ENCODE data around the gene WNT7A.

WNT7A gene

DNA sequence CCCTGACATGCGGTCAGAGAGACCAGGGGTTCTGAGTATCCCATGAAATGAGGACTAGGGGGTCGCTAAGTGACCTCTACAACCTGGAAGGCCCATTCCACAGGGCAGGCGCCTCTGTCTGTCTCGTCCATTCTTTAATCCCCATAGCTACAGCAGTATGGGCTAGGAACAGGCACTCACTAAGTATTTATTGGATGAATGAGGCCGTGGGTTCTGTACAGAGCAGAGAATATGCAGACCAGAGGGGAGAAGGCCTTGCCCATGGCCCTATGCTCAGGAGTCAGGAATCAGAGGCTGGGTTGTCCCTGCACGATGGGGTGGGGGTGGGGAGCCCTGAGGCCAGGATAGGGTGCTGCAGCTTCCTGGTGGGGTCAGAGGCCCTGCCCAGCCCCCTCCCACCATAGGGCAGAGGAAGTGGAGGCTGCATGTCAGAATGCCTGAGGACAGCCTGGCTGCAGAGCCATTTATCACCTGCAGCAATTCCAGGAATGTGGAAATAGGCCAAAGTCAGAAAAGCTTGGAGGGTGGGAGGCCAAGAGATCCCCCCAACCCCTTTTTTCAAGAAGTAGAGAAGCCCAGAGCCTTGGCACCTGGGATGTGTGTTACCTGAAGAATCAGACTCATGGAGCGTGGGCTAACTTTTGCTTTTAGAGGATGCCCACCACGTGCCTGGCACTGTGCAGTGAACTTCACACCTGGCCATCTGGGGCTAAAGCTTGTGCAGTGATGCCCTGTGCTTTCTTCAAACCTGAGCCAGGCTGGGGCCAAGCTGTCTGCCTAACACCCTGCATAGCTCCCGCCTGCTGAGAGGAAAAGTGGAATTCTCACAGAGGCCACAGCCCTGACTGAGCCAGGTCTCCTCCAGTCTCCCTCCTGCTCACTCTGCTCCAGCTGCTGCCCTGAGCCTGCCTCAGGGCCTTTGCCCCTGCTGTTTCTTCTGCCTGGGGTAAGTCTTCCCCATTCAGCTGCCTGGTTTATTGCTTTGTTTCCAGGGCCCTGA lies 109.4 kb downstream of the WNT7A start:
- no peak for DNase-seq (ENCODE audit: low read depth)

DNA sequence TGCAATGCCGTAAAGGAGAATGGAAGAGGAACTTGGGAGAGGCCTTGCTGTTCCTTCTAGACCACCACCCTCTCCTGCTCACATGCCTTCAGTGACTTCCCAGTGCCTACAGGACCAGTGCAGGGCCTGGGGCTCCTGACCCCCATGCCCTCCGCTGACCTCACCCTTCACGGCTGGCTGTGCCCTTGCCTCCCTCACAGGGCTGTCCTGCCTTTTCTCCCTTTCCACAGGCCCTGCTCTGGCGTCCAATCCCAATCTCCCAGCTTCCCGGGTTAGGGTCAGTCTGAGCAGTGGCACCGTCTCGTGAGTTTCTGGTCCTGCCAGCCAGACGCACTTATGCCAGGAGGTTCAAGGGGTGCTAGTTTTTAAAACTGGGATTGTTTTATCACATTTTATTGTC lies 110.4 kb downstream of the WNT7A start:
- no peak for DNase-seq (ENCODE audit: low read depth)

DNA sequence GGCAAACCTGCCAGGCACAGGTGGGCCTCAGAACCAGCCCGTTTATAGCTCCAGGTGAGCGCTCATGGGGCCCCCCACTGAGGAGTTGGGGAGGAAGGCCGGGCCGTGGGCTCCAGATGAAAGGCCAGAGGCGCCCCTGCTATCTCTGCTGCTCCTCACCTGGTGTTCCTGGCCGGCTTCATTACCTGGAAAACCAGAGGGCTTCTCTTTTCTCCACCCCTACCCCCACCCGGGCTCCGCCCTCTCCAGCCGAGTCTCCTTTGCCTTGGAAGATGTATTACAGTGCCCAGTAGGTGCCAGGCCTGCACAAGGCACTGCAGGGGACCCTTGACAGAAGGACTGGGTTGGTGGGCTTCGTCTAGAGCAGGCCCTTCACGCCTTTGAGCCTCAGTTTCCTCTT lies 111.4 kb downstream of the WNT7A start:
- no peak for DNase-seq (ENCODE audit: low read depth)

DNA sequence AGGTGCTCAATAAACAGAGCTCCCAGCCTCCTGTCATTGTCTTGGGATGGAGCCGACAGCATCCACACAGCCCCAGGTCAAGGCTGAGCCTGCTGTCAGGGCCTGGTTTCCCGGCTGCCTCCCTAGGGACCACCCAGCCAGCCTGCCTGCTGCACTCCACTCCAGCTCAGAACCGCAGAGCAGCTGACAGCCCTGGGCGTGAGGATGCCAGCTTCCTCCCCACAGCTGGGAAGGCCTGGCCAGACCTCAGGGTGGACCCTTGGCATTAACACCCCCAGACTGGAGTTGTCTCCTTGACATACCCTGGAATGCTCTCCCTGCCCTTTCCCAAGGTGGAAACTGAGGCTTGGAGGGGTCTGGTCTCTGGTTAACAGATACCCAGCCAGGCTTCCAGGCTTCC lies 112.0 kb downstream of the WNT7A start:
- DNase-seq (ENCODE audit: low read depth), result no peak

GRCh38 chr3:13767030-13767429 lies 112.8 kb downstream of the WNT7A start:
- DNase-seq (ENCODE audit: low read depth), result no peak
